GM12872 (cell line): ENCODE results near the gene NEB.

ENCODE experiments used
- TF ChIP-seq, protein P1 (sequence below): IDR thresholded peaks from 3 replicates; pipeline ENCODE4 v1.5.1; 2011; ENCODE audit warnings: low read depth, mild to moderate bottlenecking, low read length, moderate library complexity; ENCODE audit not compliant: insufficient read depth

Gene NEB

GRCh38 chr2:151439127-151439526, 295.1 kb downstream of the NEB start:
- TF ChIP-seq, protein P1, sequence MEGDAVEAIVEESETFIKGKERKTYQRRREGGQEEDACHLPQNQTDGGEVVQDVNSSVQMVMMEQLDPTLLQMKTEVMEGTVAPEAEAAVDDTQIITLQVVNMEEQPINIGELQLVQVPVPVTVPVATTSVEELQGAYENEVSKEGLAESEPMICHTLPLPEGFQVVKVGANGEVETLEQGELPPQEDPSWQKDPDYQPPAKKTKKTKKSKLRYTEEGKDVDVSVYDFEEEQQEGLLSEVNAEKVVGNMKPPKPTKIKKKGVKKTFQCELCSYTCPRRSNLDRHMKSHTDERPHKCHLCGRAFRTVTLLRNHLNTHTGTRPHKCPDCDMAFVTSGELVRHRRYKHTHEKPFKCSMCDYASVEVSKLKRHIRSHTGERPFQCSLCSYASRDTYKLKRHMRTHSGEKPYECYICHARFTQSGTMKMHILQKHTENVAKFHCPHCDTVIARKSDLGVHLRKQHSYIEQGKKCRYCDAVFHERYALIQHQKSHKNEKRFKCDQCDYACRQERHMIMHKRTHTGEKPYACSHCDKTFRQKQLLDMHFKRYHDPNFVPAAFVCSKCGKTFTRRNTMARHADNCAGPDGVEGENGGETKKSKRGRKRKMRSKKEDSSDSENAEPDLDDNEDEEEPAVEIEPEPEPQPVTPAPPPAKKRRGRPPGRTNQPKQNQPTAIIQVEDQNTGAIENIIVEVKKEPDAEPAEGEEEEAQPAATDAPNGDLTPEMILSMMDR, result no peak

- TF ChIP-seq, protein P1, result no peak
Measured at GRCh38 chr2:151438506-151438905, 295.8 kb downstream of the NEB start.

DNA sequence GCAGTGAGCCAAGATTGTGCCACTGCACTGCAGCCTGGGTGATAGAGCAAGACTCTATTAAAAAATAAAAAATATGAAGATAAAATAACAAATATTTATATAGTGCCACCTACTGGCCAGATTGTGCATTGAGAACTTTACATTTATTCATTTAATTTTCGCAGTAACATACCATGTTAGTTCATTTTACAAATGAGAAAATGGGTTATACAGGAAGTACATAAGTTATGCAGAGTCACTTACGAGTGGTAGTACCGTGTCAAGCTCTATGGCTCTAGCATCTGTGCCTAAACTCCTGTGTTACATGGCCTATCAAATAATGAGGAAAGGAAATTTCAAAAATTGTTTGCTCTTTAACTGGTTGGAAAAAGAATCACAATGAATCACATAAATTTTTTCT, 296.6 kb downstream of the NEB start:
- TF ChIP-seq, protein P1, result peak; percentile 38; the same call in 1 of the 3 replicates
